Esophagus mucosa (tissue), 1 donor: ENCODE results near the gene U2AF1. TPM values are rescaled to one million over a fixed set of nuclear protein-coding genes. Genes with fewer than 3 reads are reported as not detected.
"Not testable (repeated sequence)": the region's sequence is repeated elsewhere in the genome, so short reads cannot be mapped to it uniquely, and the experiment has no call there.

Experiments used
- ATAC-seq: fragments of 200-7000 bp; cut with Tn5 transposase; one replicate; pipeline ENCODE4 v1.9.1; 2020
- total RNA-seq: library from RNA; stranded (reverse); gene quantifications from one replicate; pipeline ENCODE4 v1.2.4, GENCODE V29; 2023
- donor health status: DM: yes; HTN: yes; CAD: no.

Gene U2AF1
- total RNA-seq, 1 donor from 2014 or later: 49.1 TPM

DNA sequence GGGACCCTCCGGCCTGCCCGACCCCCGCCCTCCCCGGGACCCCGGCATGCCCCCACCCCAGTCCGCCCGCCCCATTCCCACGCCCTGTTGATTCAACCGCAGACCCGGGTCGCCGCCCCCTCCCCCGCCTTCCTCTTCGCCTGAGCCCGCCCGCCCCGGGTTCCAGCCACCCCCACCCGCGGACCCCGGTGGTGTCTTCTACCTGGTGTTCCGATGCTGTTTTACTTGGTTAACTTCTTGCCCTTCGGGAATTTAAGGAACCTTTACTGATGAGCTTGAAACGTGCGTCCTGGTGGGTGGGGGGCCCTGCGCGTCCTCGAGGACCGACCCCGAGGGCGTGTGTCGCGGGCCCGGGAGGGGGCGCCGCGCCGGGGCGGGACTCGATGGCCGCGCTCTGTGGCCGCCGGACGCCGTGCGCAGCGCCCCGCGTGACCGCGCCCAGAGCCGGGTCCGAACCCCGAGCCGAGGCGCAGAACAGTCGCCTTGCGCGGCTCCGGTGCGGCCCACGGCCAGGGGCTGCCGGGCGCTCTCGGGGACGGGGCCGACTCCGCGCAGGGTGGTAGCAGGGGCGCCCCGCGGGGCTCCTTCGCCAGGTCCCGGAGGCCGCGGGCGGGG, 31.2 kb downstream of the U2AF1 start:
- ATAC-seq: not testable (repeated sequence)

DNA sequence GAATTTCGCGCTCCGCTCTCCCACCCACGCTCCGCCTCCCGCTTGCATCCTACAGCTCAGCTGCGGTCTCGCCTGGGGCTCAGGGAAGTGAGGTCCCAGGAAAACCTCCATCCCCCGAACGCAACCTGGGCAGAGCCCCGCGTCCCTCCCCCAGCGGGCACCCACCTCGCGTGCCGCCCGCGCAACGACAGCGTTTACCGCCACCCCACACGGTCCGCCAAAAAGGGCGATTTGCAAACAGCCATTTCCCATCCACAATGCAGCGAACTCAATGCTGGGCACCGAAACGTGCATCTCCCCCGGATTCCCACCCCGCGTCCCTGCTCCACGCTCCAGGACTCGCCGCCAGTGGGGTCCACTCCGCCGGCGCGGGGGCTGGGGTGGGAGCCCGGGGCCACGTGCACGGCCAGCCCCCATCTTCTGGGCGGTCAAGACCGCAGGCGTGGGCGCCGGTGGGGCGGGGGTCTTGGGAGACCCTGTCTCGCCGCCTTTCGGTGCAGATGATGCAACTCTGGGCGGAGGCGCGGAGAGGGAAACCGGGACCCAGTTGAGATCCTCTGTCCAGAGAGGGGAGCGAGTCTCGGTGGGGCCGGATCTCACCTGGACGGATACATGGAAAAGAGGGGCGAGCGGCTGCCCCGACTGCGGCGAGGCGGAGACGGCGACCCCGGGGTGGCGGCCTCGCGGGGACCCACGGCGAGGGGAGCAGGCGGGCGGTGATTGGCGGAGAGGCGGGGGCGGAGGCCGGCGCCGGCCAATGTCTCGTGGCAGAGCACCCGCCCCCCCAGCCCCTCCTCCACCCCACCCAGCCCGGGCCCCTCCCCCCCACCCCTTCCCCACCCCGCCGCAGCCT, 32.0 kb downstream of the U2AF1 start, which contains the start of gene CBS:
TSS of gene CBS (minus strand) at position 666 of the 853 bp plus-strand sequence. CDS start 3,642 bp downstream, outside the sequence.
- ATAC-seq: not testable (repeated sequence)

GRCh38 chr21:43074401-43075169, 32.8 kb downstream of the U2AF1 start:
- ATAC-seq: not testable (repeated sequence)

GRCh38 chr21:43072742-43073141, 34.6 kb downstream of the U2AF1 start:
- ATAC-seq: not testable (repeated sequence)

GRCh38 chr21:43069682-43070081, 37.7 kb downstream of the U2AF1 start:
- peak; percentile 93 for ATAC-seq

GRCh38 chr21:43068065-43068464, 39.3 kb downstream of the U2AF1 start:
- not testable (repeated sequence) for ATAC-seq

GRCh38 chr21:43066690-43067089, 40.7 kb downstream of the U2AF1 start:
- ATAC-seq: not testable (repeated sequence)

DNA sequence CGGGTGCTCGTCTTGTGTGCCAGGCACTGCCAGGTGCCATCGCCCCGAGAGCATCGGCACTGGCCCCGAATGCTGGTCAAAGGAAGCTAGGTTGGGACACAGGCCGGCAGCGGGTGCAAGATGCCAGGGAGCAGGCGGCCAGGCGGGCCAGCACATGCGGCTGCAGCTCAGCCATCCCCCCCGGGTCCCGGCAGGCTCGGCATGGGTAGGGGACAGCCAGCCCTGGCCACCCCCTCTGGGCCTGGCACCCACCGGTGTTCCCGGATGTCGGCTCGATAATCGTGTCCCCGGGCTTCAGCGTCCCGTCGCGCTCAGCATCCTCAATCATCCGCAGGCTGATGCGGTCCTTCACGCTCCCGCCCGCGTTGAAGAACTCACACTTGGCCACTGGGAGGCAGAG, 41.4 kb downstream of the U2AF1 start:
- not testable (repeated sequence) for ATAC-seq

DNA sequence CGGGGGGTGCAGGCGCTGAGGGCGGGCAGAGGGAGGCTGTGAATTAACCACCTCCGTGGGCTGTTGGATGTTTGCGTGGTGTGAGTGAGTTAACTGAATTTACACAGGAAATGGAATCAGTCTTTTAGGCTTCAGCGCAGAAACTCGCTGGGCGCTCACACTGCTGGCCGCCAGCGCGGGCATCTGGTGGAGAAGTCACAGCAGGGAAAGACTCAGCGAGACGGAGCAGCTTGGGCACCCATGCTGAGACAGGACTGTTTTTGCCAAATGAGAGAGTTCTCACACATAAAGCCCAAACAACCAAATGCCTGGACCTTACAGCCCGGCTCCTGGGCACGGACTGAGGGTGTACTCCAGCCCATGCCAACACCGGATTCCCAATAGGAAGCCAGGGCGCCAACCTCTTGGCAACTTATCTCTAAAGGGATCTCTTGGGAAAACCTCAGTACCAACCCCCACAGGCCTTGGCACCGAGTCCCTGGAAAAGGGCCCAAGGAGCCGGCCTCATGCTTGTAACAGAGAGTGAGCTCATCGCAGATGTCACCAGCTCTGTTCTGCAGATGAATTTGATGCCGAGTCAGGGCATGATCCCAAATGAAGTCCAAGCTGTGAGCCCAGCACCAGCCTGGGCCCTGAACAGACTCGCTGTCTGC, 43.0 kb downstream of the U2AF1 start:
- not testable (repeated sequence) for ATAC-seq

DNA sequence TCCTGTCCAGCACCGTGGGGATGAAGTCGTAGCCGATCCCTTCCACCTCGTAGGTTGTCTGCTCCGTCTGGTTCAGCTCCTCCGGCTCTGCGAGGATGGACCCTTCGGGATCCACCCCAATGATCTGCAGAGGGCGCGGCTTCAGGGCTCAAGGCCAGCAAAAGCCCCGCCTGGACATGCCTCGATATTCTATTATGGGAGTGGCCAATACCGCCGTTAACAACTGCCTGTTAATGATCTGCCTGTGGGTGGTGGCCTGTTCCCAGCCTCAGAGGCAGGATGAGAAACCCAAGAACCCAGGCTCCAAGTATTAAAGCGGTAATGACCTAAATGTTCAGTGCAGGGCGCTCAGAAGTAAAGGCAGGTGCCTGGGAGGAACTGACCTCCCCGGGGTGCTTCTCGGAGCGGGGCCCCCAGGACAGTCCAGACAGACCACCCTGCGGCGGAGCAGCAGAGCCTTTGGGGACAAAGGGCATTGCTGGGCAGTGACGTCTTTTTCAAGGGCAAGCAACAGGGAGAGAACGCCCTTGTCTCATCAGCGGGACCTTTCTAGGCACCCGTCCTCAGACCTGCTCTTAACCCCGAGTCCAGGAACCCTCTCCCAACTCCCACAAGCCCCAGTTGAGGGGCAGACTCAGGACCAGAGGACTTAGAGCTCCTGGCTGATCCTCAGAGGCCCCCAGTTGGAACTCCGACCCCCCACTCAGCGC, 44.3 kb downstream of the U2AF1 start:
- ATAC-seq: peak; percentile 57

- ATAC-seq: not testable (repeated sequence)
Observed at GRCh38 chr21:43053112-43053511, 54.3 kb downstream of the U2AF1 start.

- ATAC-seq: peak; percentile 65
Observed at GRCh38 chr21:43045876-43046821, 61.2 kb downstream of the U2AF1 start.

GRCh38 chr21:43045165-43045875, 62.0 kb downstream of the U2AF1 start:
- ATAC-seq: peak; percentile 89

DNA sequence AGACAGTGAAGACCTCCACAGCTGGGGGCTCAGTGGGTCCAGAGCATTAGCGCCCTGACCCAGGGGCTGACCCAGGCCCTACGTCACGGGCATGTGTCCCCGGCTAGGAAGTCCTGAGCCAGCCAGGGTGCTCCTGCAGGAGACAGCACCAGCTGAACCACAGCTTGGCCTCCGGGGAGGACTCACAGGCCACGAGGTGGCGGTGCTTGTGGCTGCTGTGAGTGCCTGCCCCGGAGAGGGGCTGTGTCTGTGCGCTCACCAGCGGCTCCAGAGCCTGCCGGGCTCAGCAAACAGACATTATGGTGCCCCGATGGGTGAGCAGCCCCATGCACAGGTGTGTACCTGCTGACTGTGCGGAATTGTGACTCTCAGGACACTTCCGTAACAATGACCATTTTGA, 62.8 kb downstream of the U2AF1 start:
- ATAC-seq: not testable (repeated sequence)

- not testable (repeated sequence) for ATAC-seq
Observed at GRCh38 chr21:43043291-43043690, 64.1 kb downstream of the U2AF1 start.
